HUDEP-2 (cell line): ENCODE results near the gene CSNK1D.

ENCODE experiments used
- DNase-seq, 76 experiments: peaks; one replicate each; lab custom pipeline; 2025; ENCODE audit not compliant: unreplicated experiment in 76 of 76; lab: John Stamatoyannopoulos, UW

Gene CSNK1D

DNA sequence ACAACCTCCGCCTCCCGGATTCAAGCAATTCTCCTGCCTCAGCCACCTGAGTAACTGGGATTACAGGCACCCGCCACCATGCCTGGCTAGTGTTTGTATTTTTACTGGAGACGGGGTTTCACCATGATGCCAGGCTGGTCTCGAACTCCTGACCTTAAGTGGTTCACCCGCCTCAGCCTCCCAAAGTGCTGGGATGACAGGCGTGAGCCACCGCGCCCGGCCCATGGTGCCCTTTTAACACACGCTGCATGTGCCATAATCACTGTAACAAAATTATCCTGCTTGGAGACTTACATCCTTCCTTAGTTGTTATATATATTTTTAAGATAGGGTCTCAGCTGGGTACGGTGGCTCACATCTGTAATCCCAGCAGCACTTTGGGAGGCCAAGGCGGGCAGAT lies 38.5 kb upstream of the CSNK1D start:
- no peak for DNase-seq

DNA sequence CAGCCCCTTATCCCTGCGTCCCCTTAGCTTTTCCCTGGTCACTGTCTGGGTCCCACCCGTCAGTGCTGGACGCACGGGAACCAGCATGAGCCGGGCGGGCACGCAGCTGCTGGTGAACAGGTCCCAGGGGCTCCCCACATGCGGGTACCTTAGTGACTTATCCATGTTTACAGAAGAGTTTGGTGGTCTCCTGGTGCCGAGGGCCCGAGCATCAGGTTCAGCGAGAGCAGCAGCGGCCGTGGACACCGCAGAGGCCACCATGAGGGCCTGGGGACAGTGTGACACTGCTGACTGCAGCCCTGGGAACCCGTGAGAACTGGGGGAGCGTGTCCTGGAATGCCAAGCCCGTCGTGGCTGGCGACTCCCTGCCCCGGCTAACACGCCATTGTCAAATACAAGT lies 37.4 kb upstream of the CSNK1D start:
- no peak for DNase-seq

DNA sequence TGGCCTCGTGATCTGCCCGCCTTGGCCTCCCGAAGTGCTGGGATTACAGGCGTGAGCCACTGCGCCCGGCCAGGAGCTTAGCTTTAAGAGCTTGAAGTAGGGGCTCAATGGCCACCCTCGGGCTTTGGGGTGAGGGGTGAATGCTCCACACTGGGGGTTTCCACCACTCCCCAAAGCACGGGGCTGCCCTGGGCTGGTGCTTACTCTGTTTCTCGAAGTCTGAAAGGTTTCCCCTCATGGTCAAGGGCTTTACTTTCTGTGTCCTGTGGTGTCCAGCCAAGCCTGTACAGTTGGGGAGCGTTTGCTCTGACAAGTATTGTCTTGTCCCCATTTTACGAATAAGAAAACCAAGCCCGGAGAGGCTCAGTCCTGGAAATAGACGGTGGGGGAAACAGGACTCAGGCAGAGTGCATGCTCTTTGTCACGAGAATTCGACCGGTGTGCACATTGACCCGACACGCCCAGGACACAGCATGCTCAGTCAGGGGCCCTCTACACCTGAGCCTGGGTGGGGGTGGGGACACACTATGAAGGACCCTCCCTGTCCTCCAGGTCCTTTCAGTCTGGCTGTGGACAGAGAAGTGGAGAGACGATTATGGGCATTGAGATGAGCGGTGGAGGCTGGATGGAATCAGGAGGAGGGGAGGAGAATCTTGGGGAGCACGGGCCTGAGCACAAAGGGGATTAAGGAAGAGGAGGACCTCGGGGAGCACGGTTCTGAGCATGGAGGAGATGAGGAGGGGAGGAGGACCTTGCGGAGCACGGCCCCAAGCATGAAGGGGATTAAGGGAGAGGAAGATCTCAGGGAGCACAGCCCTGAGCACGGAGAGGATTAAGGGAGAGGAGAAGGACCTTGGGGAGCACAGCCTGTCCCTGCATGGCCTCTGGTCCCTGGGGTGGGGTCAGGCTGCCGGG lies 36.4 kb upstream of the CSNK1D start:
- DNase-seq, result no peak

DNA sequence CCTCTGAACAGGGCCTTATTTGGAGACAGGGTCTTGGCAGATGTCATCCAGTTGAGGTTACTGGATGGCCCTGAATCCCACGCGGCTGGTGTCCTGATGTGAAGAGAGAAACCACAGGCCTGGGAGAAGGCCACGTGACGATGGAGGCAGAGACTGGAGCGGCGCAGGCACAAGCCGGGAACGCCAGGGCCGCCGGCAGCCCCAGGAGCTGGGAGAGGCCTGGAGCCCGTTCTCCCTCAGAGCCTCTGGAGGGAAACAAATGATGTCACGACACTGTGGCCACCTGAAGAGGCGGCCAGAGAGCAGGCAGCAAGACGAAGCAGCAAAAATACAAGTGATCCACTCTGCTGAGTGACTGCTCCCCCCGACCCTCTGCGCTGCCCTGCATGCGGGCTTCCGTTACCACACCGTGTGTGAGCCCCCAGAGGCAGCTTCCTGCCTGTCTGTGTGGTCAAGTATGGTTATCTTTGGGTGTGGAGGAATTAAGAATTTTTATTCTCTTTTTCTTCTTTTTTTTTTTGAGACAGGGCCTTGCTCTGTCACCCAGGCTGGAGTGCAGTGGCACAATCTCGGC lies 32.3 kb upstream of the CSNK1D start:
- no peak for DNase-seq

DNA sequence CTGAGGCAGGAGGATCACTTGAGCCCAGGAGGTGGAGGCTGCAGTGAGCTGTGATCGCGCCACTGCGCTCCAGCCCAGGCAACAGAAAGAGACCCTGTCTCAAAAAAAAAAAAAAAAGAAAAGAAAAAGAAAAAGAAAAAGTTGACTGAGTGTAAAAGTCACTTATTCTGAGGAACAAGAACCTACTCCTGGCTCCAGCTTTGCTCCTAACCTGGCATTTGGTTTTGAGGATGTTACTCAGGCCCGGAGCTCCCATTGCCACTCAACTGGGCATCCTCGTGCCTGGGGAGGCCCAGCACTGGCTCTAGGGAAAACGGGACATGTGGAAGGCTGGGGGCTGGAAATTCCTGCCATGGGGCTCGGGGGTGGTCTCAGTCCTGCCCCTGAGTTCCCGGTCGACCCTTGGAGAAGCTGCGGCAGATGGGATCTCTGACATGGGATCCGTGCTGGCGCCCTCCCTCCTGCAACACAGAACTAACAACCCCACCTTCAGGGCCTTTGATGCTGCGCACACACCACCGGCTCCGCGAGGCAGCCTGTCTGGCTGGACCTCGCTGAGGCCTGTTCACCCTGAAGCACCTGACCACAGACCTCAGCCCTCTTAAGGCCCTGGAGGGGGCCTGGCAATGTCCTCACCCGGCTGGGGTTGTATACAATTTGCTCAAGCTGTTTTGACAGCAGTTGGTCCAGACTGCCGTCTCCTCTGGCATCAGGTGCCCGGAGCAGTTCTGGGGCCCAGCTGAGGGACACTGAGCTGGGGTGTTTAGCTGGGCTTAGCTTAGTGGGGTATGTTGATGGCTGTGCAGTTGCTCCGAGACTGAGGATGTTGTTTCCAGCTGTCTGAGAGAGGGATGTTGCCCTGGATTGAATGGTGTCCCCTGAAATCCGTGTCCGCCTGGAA lies 31.6 kb upstream of the CSNK1D start:
- no peak for DNase-seq

DNA sequence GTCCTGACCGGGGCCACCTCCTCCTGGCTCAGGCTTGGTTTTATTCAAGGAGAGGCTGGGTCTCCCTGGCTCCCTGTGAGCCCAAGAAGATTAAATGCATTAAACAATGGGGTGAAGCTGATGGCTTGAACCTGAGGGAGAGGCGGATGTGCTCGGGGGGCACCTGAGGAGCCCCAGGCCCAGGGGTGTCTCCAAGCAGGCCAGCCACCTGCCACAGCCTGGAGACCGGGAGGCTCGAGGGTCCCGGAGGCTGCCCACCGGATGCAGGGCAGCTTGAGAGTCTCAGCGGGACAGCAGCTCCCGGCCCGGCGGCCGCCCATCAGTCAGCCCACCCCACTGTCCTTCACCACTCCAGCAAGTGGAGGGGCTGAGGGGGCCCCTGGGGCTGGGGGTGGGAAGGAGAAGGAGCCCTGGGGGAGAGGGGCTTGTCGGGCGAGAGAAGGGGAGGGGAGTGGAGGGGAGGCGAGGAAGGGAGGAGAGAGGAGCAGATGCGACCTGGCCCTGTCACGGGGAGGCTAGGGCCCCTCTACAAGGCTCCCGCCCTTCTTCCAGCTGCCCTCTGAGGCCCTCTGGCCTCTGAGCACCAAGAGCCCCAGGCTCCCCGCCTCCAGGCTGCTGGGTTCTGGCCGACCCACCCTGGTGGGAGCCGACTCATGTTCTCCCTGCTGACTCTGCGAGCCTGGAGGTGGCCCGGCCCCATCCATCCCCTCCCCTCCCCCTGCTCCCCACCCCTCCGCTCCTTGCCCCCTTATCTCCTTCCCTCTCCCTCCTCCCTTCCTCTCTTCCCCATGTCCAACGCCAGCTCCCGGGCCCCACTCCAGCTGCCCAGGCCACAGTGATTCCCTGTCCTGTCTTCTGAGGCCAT lies 30.7 kb upstream of the CSNK1D start:
- no peak for DNase-seq

DNA sequence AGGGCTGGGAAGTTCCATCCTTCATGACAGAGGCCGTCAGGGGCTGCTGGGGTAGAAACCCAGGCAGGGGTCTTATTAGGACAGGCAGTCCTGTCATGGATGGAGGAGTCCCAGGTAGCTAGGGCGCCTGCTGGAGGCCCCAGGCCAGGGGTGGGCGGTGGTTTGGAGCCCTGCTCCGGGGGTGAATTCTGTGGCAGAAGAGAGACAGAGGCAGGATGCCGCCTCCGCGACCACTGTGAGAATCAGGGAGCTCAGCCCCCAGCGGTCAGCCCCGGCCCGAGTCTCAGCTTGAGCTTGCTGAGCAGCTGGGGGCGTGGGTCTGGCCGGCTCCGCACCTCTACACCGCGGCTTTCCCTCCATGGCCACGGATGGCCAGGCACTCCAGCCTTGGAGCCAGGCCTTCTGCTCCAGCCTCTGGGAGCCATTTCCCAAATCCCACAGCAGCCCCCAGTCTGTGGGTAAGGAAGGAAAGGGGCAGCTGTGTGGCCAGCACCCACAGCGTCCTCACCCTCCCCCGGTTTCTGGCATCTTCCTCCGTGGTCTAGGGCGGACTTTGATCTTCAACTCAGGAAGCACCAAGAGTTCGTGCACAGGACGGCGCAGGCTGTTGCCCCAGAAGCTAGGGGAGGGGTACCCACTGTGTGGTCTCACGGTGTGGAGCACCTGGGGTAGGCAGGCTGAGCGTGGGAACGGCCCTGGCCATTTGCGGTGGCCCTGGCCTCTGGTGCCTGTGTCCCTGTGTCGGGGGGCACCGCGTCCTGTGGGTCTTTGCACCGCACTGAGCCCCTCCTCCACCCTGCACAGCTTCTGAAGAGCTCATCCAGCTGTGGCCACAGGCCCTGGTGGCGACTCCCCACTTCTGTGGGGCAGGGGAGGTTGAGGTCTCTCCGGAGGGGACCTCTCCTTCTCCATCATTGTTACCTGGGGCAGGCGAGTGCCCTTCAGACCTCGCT lies 29.8 kb upstream of the CSNK1D start:
- no peak for DNase-seq

DNA sequence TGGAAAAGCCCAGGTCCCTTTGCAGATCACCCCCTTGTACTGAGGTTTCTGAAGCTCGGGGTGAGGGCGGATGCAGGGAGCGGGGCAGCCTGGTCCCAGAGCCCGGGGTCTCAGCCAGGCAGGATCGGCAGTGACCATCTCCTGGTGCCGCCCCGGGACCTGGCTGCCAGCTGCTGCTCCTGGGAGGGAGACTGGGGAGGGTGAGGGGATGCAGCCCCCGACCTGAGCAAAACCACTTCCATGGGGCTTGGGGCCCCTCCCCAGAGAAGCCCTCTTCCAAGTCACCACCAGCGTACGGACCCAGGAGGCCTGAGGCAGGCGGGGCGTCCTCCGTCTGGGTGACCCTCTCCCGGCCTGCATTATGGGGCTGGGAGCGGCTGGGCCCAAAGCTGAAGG lies 29.1 kb upstream of the CSNK1D start:
- no peak for DNase-seq

DNA sequence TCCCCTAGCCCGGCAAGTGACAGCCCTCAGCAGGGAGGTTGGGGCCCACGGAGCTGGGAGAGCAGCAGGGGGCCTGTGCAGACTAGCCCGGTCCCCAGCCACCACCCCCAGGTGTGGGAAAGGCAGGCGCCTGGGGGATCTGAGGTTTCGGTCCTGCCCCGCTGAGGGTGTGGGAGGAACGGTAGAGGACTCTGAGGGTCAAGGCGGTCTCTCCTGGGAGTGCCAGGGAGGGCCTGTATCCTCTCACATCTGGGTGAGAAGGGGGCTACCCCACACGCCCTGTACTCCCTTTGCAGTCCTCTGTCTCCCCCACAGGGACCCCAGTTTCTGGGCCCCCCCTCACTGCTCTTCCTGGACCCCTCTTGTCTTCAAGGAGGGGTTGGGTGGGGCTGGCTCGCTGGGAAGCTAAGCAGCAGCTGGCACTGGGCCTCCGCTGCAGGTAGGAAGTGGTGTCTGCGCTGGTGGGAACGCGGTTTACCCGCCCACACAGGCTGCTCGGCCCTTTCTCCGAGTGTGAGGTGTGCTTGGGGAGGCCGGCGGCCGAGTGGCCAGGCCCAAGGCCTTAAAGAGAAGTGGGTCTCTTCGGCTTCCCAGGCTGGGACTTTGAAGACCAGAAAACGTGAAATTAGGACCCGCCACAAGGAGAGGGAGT lies 28.5 kb upstream of the CSNK1D start:
- DNase-seq, result no peak

DNA sequence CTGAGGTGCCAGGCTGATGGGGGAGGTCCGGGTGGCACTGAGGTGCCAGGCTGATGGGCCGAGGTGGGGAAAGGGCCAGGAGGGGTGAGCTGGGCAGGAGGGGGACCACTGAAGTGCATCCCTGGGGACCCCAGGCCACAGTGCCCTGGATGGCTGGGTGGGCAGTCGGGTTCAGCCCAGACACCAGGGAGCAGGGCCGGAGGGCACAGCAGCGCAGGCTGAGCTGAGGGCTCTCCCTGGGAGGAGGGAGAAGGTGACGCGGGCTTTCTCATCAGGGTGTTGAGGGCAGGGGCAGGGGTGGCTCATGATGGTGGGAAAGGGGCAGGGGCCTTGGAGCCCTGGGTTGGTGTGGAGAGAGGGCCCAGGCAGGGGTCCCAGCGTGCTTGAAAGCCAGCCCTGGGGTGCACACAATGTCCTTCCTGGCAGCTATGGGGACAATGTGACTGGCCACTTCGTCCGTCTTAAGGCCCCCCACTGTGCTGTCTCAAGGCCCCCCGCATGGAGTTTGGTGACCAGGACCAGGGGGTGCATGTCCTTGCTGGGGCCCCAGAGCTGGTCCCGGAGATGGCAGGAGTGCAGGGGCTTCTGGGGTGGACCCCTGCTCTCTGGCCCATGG lies 27.9 kb upstream of the CSNK1D start:
- no peak for DNase-seq

DNA sequence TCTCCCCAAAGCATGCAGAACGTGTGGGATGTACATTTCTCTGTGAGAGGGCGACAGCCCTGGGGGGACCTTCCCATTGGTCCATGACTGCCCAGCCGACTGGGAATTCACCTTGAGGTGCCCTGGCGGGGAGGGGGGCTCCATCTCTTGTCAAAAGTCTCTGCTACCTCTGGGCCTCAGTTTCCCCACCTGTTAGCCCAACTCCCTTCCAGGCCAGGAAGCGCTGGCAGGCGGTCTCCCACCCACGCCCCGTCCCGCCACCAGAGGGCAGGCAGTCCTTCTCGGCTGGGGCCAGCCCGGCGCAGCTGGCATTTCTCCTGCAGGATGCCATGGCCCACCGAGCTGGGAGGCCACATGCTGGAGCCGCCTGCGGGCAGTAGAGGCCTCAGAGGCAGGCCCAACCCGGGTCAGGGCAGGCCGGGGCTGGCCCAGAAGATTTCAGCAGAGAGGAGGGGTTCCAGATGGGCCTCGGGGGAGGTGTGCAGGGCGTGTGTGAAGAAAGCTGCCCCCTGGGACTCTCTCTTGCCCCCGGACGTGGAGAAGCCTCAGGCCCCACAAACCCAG lies 27.3 kb upstream of the CSNK1D start:
- DNase-seq, result peak in 43 of 76 experiments; percentile 3 to 62 (median 34)

DNA sequence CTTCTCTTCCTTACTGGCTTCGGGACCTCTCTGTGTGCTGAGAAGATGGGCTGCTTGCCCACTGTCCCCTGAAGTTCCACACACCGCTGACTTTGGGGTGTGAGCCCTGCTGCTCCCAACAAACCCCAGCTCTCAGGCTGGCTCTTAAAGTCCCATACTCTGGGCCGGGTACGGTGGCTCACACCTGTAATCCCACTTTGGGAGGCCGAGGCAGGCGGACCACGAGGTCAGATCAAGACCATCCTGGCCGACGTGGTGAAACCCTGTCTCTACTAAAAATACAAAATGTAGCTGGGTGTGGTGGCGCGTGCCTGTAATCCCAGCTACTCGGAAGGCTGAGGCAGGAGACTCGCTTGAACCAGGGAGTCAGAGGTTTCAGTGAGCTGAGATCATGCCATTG lies 26.7 kb upstream of the CSNK1D start:
- no peak for DNase-seq

DNA sequence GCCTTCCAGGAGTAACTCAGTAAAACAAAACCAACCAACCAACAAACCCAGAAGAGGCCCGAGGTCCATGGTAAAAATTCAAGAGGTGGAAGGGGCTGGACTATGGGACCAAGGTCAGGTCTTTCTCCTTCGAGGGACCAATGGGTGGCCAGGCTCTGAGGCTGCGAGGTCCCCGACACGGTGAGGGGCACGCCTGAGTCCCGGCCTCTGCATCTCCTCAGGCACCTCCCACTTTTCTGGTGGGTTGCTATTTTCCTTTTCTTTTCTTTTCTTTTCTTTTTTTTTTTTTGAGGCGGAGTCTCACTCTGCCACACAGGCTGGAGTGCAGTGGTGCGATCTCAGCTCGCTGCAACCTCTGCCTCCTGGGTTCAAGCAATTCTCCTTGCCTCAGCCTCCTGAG lies 26.0 kb upstream of the CSNK1D start:
- no peak for DNase-seq

DNA sequence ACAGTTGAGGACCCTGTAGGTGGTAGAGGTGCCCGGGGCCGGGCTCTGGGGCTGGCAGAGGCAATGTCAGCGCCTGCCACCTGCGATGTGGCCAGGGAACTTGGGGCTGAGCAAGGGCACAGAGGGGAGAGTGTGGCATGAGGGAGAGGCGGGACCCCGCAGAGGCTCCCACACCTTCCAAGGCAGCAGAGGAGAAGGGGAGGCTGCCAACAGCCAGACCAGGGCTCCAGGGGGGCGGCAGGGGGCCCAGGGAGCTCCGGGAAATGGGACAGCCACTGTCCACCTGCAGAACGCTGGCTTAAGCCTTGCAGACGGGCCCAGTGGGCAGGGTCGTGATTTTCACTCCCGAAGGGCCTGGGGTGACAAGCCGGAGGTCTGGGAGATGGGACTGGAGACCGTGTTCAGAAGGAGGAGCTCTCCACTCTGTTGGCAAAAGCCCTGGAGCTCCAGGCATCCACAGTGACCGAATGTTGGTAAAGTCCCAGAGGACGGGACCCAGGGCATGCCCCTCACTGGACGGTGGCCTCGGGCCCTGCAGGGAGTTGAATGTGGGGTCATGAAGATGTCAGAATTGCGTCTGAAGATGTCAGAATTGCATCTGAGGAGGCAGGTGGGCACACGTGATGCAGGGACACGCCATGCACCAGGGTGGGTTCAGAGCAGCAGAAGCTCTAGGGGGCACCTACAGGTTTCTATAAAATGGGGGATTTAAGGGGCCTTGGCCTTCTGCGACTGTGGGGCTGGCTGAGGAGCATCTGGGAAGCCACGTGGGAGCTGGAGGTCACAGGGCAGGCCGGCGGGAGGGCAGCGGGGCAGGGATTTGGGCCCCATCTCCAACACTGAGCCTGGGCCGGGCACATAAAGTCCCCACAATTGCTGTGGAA lies 25.3 kb upstream of the CSNK1D start:
- DNase-seq, result no peak

DNA sequence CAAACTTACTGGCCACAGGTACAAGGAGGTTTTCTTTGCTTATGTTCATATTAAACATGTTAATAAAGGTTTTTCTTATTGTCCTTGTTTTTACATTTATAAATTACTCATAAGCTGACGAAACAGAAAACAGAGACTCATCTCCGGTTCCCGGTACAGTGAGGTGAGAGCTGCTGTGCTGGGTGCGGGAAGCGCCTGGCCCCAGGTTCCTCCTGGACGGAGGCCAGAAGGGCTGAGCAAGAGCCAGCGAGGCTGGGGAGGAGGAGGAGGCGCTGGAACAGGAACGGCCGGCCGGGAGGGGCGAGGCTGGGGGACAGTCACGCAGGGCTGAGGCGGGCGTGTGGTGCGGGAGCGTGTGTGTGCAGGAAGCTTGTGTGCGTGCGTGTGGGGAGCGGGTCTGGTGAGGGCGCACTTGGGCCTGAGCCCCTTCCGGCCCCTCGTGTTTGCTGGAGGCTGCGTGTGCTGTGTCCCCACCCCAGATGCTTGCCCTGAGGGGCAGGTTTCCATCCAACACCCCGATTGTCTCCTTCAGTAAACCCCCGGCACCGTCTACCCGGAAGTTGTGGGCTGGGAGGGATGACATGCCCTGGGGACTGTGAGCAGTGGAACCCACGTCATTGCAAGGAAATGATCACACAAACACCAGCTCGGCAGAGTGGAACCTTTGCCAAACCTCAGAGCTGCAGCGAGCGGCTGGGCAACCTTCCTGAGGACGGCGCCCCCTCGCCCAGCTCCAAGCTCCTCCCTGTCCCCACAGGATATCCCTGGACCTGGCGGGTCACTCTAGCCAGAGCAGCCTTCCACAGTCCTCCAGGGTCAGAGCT lies 24.4 kb upstream of the CSNK1D start:
- DNase-seq, result peak in 69 of 76 experiments; percentile 5 to 80 (median 57)

DNA sequence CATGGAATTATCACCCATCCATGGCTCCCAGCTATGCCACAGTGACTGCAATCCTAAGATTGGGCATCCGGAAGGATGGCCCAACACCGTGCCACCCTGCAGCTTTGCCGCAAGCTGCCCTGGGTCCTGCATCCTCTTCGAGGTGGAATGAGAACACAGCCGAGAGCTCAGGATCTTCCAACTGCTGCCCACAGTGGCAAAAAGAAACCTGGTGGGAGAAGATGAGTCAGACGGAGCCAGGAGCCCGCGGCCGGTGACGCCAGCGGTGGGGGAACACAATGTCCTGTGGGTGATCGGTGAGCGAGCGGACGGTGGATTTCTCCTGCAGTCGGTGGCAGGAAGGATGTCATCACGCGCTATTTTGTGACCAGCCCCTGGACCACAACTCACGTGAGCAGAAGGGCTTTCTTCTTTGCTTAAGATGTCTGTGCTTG lies 23.8 kb upstream of the CSNK1D start:
- DNase-seq, result peak in 14 of 76 experiments; percentile 8 to 39 (median 22)
